Measurements from ENCODE around the gene PLCB3. TPM values are rescaled to one million over a fixed set of nuclear protein-coding genes. Genes with fewer than 3 reads are reported as not detected.

PLCB3 gene
- total and polyA plus RNA-seq, 10 of the 15 experiments (the other 5 are each of a cell fraction or from before 2014, with no cell fraction given): 0.03 to 10.3 (median 3.3) TPM

DNA sequence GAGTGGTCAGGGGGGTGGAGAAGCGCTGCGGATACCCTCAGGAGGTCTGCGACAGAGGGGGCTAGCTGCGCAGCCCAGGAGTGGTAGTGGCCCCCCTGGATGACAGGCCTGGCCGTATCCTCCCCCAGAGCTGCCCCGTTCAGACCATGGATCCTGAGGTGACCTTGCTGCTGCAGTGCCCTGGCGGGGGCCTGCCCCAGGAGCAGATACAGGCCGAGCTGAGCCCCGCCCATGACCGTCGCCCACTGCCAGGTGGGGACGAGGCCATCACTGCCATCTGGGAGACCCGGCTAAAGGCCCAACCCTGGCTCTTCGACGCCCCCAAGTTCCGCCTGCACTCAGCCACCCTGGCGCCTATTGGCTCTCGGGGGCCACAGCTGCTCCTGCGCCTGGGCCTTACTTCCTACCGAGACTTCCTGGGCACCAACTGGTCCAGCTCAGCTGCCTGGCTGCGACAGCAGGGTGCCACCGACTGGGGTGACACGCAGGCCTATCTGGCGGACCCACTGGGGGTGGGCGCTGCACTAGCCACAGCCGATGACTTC, 24.8 kb upstream of the PLCB3 start (continued):
- TF ChIP-seq SPI1 (IDR thresholded peaks at IDR 0.05; ENCODE audit: borderline replicate concordance, insufficient read depth, low read depth, low read length) (0 out of 2 replicates have a peak, but pooled peaks have one; percentile 24), PML (IDR thresholded peaks at IDR 0.05; ENCODE audit: low read length) (no peak; the same call in 1 of the 2 replicates), RELB (IDR thresholded peaks at IDR 0.05; ENCODE audit: low read depth) (no peak), ELK1 (IDR thresholded peaks at IDR 0.05; ENCODE audit: low read depth, low read length) (0 out of 2 replicates have a peak, but pooled peaks have one; percentile 37), NKRF (conservative IDR thresholded peaks at IDR 0.05) (peak; percentile 74), CTCF (IDR thresholded peaks at IDR 0.05 in 2 of 3, conservative IDR thresholded peaks at IDR 0.05 in 1 of 3; ENCODE audit: control insufficient read depth in 2 of 3, extremely low read depth in 1 of 3, insufficient read depth in 1 of 3, low read depth in 3 of 3, low read length in 3 of 3) (no peak), FOS (IDR thresholded peaks at IDR 0.05; ENCODE audit: borderline replicate concordance, extremely low read depth, insufficient read length) (no peak), MEF2B (IDR thresholded peaks at IDR 0.05; ENCODE audit: partially characterized antibody, poor library complexity, severe bottlenecking) (no peak), JUND (IDR thresholded peaks at IDR 0.05; ENCODE audit: low read depth, low read length) (no peak), REST (IDR thresholded peaks at IDR 0.05; ENCODE audit: low read depth, low read length) (no peak), NR2C1 (IDR thresholded peaks at IDR 0.05) (no peak), BHLHE40 (IDR thresholded peaks at IDR 0.05; ENCODE audit: borderline replicate concordance in 1 of 2, low read depth in 2 of 2, low read length in 1 of 2) (0 out of 4 replicates have a peak, but pooled peaks of 1 of the 2 experiments have one; percentile 19)
